C4-2B (cell line): ENCODE results near the gene MINPP1.

Experiments
- CTCF ChIP-seq: fragments of 450-650 bp; conservative IDR thresholded peaks from 2 replicates; pipeline ENCODE4 v1.5.1; 2017; ENCODE audit warnings: mild to moderate bottlenecking
- ZFX ChIP-seq: fragments of 450-650 bp; IDR thresholded peaks from 2 replicates; pipeline ENCODE4 v1.6.1; 2017

GRCh38 chr10:87560495-87561129, 55.9 kb downstream of the MINPP1 start:
- TF ChIP-seq CTCF, result no peak
- no peak for TF ChIP-seq ZFX
